Calu3 (cell line): ENCODE measurements around the gene TMEM43. TPM values are rescaled to one million over a fixed set of nuclear protein-coding genes. Genes with fewer than 3 reads are reported as not detected.

Experiments used
- BruUV-seq: library from RNA; stranded (reverse); fragments of 400-500 nt; replicated peaks from 2 replicates; lab custom pipeline; 2021; lab: Mats Ljungman, UMichigan
- CTCF ChIA-PET: fragments of 300-600 bp; sonication (Branson Sonifier 250); formaldehyde crosslinking; loops from one replicate; lab custom pipeline; 2022; ENCODE audit warnings: antibody characterized with exemption; lab: Charles Lee
- DNase-seq: peaks from one replicate; pipeline ENCODE4 v3.0.0; 2022
- H3K27ac Mint-ChIP-seq: one replicate; pipeline ENCODE4 v1.8.0; 2022; ENCODE audit warnings: mixed read lengths; ENCODE audit not compliant: unreplicated experiment
- H3K27me3 Mint-ChIP-seq: one replicate; pipeline ENCODE4 v1.8.0; 2022; ENCODE audit warnings: mixed read lengths; ENCODE audit not compliant: unreplicated experiment
- H3K36me3 Mint-ChIP-seq: one replicate; pipeline ENCODE4 v1.8.0; 2022; ENCODE audit warnings: mild to moderate bottlenecking, moderate library complexity, mixed read lengths; ENCODE audit not compliant: insufficient read depth, unreplicated experiment
- H3K4me1 Mint-ChIP-seq: one replicate; pipeline ENCODE4 v1.8.0; 2022; ENCODE audit warnings: mild to moderate bottlenecking, low read depth, mixed read lengths; ENCODE audit not compliant: unreplicated experiment
- H3K4me3 Mint-ChIP-seq: one replicate; pipeline ENCODE4 v1.8.0; 2022; ENCODE audit warnings: mild to moderate bottlenecking, low read depth, moderate library complexity, mixed read lengths; ENCODE audit not compliant: unreplicated experiment
- H3K9me3 Mint-ChIP-seq: one replicate; pipeline ENCODE4 v1.8.0; 2022; ENCODE audit warnings: low read depth, mixed read lengths; ENCODE audit not compliant: unreplicated experiment
- intact Hi-C: fragments of 100-400 bp; cut with micrococcal nuclease; formaldehyde crosslinking; loops from one replicate; pipeline ENCODE4 v1.10.0; 2022; ENCODE audit not compliant: unreplicated experiment
- total RNA-seq: library from RNA; stranded (reverse); gene quantifications from 2 replicates; pipeline ENCODE4 v1.2.3, GENCODE V29; 2022
- TF ChIP-seq, protein P1 (sequence below): fragments of 200-600 bp; IDR thresholded peaks from one replicate; pipeline ENCODE4 v1.8.0; 2022; ENCODE audit warnings: antibody characterized with exemption; ENCODE audit not compliant: unreplicated experiment

TMEM43 gene
- total RNA-seq, 1 experiment from 2014 or later: 56.2 TPM

DNA sequence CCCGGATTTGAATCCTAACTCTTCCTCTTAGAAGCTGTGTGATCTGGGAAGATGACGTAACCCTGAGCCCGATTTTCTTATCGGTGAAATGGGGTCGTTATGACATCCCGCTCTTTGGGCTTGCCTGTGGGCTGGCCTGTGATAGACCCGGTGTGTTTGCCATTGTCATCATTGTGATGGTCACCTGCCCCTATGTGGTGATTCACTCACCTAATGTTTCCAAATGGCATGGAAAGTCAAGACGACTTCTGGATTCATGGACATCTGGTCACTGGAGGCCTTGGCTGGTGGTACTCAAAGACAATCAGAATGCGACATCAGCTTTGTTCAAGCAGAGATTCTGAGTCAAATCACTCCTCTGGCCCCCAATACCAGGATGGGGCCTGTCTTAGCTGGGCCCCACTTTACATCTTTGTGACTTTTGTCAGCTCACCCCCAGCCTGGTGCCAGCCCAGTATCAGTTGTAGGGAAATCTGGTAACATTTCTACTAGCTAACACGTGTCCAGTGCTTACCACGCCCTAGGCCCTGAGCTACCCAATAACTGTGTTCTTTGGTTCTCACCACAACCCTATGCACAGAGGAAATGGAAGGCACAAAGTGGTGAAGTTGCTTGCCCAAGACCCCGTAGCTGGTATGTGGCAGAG lies 2.8 kb downstream of the TMEM43 start:
- peaks cover 53% of the 10 kb centered on the region for H3K36me3 Mint-ChIP-seq
- CTCF ChIA-PET: no interaction called here

GRCh38 chr3:14128724-14129123 lies 3.9 kb downstream of the TMEM43 start:
- CTCF ChIA-PET: no interaction called here

More for the DNA sequence above, 2.8 kb downstream of the TMEM43 start:
- Mint-ChIP-seq H3K27me3 (no peaks in the 10 kb centered on the region), H3K9me3 (no peaks in the 10 kb centered on the region), H3K4me3 (no peak overlapping the region), H3K27ac (no peak overlapping the region), H3K4me1 (peaks cover 19% of the 10 kb centered on the region)
- BruUV-seq: no TSS peak
- TF ChIP-seq, protein P1, sequence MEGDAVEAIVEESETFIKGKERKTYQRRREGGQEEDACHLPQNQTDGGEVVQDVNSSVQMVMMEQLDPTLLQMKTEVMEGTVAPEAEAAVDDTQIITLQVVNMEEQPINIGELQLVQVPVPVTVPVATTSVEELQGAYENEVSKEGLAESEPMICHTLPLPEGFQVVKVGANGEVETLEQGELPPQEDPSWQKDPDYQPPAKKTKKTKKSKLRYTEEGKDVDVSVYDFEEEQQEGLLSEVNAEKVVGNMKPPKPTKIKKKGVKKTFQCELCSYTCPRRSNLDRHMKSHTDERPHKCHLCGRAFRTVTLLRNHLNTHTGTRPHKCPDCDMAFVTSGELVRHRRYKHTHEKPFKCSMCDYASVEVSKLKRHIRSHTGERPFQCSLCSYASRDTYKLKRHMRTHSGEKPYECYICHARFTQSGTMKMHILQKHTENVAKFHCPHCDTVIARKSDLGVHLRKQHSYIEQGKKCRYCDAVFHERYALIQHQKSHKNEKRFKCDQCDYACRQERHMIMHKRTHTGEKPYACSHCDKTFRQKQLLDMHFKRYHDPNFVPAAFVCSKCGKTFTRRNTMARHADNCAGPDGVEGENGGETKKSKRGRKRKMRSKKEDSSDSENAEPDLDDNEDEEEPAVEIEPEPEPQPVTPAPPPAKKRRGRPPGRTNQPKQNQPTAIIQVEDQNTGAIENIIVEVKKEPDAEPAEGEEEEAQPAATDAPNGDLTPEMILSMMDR: no peak
- DNase-seq: no peak
- intact Hi-C loops: loop anchor here (10.0 kb wide), 1 partner anchor 473 kb away; no protein-coding TSS in a partner anchor

DNA sequence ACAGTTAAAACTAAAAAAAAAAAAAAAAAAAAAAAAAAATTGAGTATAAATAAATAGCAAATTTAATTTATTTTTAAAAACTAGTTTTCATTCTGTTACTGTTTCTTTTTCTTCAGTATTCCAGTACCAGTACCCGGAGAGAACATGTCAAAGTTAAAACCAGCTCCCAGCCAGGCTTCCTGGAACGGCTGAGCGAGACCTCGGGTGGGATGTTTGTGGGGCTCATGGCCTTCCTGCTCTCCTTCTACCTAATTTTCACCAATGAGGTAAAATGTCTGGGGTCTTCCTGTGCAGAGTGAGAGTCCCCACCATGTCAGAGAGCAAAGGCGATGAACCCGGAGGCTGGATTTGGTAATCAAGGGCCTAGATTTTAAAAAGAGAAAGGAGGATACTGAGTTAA lies 4.4 kb downstream of the TMEM43 start:
- BruUV-seq: no TSS peak
- no peak overlapping the region for H3K4me3 Mint-ChIP-seq
- H3K4me1 Mint-ChIP-seq: peaks cover 14% of the 10 kb centered on the region
- no peak overlapping the region for H3K27ac Mint-ChIP-seq
- H3K27me3 Mint-ChIP-seq: no peaks in the 10 kb centered on the region
- DNase-seq: no peak
- TF ChIP-seq, protein P1: no peak
- intact Hi-C loops: loop anchor here (10.0 kb wide), 1 partner anchor 474 kb away; no protein-coding TSS in a partner anchor
- H3K36me3 Mint-ChIP-seq: peaks cover 47% of the 10 kb centered on the region
- CTCF ChIA-PET: no interaction called here
- H3K9me3 Mint-ChIP-seq: no peaks in the 10 kb centered on the region

More at GRCh38 chr3:14128724-14129123, 3.9 kb downstream of the TMEM43 start:
- no peak overlapping the region for H3K27ac Mint-ChIP-seq
- DNase-seq: no peak
- intact Hi-C loops: loop anchor here (10.0 kb wide), 1 partner anchor 474 kb away; no protein-coding TSS in a partner anchor
- peaks cover 14% of the 10 kb centered on the region for H3K4me1 Mint-ChIP-seq
- BruUV-seq: no TSS peak
- TF ChIP-seq, protein P1: no peak
- no peak overlapping the region for H3K4me3 Mint-ChIP-seq
- no peaks in the 10 kb centered on the region for H3K27me3 Mint-ChIP-seq
- H3K9me3 Mint-ChIP-seq: no peaks in the 10 kb centered on the region
- peaks cover 50% of the 10 kb centered on the region for H3K36me3 Mint-ChIP-seq

DNA sequence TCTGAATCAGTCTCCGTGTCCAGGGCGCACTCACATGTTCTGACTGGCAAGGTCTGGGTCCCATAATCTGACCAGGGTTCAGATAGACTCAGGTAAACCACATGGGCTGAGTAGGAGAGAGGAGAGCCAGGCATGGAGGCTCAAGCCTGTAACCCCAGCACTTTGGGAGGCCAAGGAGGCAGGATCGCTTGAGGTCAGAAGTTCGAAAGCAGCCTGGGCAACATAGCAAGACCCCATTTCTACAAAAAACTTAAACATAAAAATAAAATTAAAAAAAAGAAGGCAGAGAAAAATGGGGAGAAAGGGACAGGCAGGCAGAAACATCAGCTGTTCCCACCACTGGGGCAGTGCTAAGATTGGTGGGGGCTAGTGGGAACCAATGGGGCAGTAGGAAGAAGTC lies 5.4 kb downstream of the TMEM43 start:
- intact Hi-C loops: no loop called here
- Mint-ChIP-seq H3K36me3 (peaks cover 48% of the 10 kb centered on the region), H3K4me3 (no peak overlapping the region), H3K4me1 (peaks cover 14% of the 10 kb centered on the region), H3K27me3 (no peaks in the 10 kb centered on the region), H3K9me3 (no peaks in the 10 kb centered on the region), H3K27ac (no peak overlapping the region)
- TF ChIP-seq, protein P1: no peak
- BruUV-seq: no TSS peak
- DNase-seq: no peak
- CTCF ChIA-PET: no interaction called here
